ENCODE results near the gene MPPED1.

MPPED1 gene

DNA sequence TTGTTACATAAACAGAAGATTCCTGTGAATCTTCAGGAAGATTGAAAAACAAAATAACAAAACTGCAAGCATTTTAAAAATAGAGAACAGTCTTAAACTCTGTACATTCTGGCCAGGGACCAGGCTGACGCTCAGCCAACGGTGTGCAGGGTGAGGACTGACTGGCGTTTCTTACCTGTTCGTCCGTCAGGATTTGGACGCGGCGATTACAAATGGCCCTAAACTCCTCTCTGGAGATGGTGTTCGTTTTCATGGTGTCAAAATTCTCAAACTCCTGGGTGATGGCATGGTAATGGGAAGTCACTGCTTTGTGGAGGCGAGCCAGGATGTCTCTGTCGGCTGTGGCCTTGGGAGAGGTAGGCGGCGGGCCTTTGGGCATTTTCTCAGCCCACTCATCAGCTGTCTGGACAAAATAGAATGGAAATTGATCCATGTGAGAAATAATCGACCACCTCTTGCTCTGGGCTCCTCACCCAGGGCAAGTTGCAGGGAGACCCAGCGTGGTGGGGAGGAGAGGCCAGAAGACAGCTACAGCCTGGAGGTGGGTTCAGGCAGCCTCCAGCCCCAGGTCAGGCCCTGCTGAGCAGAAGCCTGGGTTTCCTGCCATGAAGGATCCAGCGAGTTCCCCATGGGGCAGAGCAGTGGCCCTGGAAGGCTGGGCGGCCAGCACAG, 143.0 kb downstream of the MPPED1 start:
- FAIRE-seq: no peak

GRCh38 chr22:43555561-43556515, 144.0 kb downstream of the MPPED1 start:
- DNase-seq (ENCODE audit: insufficient read length, low spot score) (no peak), FAIRE-seq (no peak)
- no peak for TF ChIP-seq POLR2A (IDR thresholded peaks at IDR 0.05; ENCODE audit: low read depth, low read length)
- no peak for TF ChIP-seq TAF1 (IDR thresholded peaks at IDR 0.05; ENCODE audit: low read depth, low read length)
- no peak for TF ChIP-seq POLR2AphosphoS5 (IDR thresholded peaks at IDR 0.05; ENCODE audit: low read depth, low read length)

More for the DNA sequence above, 143.0 kb downstream of the MPPED1 start:
- no peak for DNase-seq (ENCODE audit: insufficient read length, low spot score)
- TF ChIP-seq POLR2AphosphoS5 (IDR thresholded peaks at IDR 0.05; ENCODE audit: low read depth, low read length): no peak
- no peak for TF ChIP-seq PAX5 (IDR thresholded peaks at IDR 0.05; ENCODE audit: insufficient read depth, low read length, severe bottlenecking)
- no peak for TF ChIP-seq TAF1 (IDR thresholded peaks at IDR 0.05; ENCODE audit: low read depth, low read length)
- TF ChIP-seq POU2F2 (IDR thresholded peaks at IDR 0.05; ENCODE audit: low read depth, low read length): no peak
- TF ChIP-seq POLR2A (IDR thresholded peaks at IDR 0.05; ENCODE audit: low read depth, low read length): no peak

Measured in GM12891 (cell line).